ENCODE data around the gene VAC14.

VAC14 gene

GRCh38 chr16:70784692-70785555, 16.0 kb downstream of the VAC14 start:
- DNase-seq = no peak

DNA sequence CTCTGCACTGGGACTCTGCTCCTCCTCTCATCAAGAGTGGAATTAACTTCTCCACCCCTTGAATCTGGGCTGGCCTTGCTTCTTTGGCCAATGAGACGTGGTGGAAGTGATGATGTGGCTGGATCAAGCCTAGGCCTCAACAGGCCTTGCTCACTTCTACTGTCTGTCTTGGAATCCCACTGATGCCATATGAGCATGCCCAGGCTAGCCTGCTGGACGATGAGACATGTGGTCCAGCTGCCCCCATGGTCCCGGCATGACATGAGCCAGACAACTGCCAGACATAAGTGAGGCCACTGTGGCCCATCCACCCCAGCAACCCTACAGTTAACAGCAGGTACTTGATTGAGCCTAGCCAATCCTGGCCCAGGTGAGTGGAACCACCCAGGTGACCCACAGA, 18.7 kb downstream of the VAC14 start:
- no peak for DNase-seq

GRCh38 chr16:70781800-70782199, 19.2 kb downstream of the VAC14 start:
- no peak for DNase-seq

GRCh38 chr16:70780546-70780945, 20.4 kb downstream of the VAC14 start:
- DNase-seq = no peak

- DNase-seq = no peak
Observed at GRCh38 chr16:70779361-70779760, 21.6 kb downstream of the VAC14 start.

- no peak for DNase-seq
Observed at GRCh38 chr16:70778901-70779309, 22.1 kb downstream of the VAC14 start.

DNA sequence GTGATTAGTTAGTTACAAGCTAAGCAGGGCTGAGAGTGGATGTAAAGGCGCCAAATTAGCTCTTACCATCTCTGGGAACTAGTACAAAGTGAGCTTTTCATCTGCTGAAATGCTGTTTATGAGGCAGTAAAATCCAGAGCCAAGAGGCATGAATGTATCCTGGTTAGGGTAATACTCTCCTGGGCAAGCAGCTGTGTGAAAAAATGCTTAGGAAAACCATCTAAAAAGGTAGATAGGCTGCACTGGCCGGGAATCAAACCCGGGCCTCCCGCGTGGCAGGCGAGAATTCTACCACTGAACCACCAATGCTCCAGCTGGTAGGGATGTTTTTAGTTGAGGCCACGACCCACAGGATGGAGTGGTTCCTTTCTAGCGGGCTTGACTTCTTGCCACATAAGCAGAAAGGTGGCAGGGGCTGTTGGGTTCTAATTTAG, 23.0 kb downstream of the VAC14 start:
- DNase-seq = no peak

GRCh38 chr16:70777496-70777895, 23.5 kb downstream of the VAC14 start:
- no peak for DNase-seq

DNA sequence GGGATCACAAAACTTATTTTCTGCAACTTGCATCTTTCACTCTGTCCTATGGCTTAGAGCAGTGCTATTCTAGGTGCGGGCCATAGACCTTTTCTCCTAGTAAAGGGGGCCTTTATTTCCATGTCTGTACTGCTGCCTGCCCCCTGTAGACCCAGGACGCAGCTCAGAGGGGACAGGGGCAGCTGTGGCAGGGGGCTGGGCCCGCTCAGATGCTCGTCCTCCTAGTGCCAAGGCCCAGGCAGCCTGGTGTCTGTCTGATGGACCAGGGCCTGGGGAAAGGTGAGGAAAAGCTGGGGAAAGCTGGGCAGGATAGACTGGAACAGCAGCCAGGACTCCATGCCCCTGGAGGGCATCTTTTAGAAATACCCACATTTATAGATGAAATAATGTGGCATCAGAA, 25.6 kb downstream of the VAC14 start:
- no peak for DNase-seq

DNA sequence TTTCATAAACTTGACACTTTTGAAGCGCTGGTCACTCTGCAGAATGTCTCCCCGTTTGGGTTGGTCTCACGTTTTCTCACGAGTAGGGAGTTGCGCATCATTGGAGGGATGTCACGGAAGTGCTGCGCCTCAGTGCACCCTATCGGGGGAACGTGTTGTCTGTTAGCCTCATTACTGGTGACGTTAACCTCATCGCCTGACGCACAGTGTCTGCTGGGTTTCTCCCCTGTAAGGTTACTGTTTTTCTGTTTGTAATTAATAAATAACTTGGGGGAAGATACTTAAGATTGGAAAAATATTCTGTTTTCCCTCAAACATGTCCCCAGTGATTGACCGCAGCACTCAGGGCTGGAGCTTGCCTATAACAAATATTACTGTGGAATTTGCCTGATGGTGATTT, 26.7 kb downstream of the VAC14 start:
- no peak for DNase-seq

DNA sequence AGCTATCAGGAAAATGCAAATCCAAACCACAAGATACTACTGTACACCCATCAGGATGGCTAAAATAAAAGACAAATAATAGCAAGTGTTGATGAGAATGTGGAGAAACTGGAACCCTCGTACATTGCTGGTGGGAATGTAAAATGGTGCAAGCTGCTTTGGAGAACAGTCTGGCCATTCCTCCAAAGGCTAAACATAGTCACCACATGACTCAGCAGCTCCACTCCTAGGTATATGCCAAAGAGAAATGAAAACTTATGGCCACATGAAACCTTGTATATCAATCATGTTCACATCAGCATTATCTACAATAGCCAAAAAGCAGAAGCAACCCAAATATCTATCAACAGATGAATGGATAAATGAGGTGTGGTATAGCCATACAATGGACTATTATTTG, 28.5 kb downstream of the VAC14 start:
- no peak for DNase-seq

DNA sequence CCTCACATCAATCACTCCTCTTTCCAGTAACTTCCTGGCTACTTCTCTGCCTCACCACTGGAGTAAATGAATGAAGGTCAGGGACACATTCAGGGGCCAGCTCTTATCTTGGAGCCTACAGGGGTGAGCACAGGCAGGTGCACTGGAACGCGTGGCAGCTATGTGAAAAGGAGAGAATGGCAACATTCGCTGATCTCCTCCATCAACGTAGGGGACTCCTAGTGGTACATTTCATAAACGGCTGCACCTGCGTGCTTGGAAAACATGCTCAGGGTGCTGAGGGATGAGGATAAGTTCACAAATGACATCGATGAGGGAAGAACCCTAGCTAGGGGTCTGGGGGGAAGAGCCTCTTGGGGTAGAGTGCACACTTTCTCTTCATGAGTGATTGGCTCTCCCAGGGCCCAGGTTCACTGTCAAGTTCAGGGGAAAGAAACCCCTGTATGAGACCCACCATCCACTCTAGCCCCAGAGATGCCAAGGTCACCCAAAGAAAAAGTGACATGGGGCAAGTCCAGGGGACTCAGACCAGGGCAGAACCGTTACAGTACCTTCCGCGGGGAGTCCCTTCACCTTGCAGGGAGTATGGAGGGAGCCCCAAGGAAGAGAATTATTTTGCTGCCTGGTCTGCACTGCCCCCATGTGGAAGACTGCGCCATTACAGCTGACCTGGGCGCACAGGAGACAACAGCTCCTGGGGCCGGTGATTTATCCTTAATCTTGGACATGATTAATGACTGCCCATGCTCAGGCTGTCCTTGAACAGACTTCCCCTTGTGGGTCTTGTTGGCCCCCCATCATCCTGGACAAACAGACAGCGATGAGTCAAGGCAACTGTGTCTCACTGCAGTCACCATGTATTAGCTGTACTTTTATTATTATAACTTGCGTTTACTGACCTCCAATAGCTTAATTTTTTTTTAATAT, 30.1 kb downstream of the VAC14 start:
- no peak for DNase-seq

DNA sequence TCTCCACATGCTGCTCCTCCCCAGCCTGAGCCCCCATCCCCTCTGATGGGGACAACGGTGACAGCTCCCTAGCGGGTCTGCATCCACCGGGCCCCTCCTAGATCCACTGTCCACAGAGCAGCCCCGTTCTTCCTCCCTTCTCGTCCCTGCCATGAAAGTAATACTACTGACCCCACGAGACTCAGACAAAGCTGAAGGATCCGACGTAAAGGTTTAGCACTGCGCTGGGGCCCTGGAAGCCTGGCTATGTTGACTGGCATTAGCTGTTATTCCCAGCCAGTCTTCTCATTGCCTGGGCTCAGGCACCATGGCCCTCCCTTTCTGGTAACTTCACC, 30.7 kb downstream of the VAC14 start:
- DNase-seq = no peak

- DNase-seq = no peak
Observed at GRCh38 chr16:70769761-70770160, 31.2 kb downstream of the VAC14 start.

GRCh38 chr16:70769131-70769530, 31.8 kb downstream of the VAC14 start:
- no peak for DNase-seq

- no peak for DNase-seq
Observed at GRCh38 chr16:70768203-70768580, 32.8 kb downstream of the VAC14 start.

DNA sequence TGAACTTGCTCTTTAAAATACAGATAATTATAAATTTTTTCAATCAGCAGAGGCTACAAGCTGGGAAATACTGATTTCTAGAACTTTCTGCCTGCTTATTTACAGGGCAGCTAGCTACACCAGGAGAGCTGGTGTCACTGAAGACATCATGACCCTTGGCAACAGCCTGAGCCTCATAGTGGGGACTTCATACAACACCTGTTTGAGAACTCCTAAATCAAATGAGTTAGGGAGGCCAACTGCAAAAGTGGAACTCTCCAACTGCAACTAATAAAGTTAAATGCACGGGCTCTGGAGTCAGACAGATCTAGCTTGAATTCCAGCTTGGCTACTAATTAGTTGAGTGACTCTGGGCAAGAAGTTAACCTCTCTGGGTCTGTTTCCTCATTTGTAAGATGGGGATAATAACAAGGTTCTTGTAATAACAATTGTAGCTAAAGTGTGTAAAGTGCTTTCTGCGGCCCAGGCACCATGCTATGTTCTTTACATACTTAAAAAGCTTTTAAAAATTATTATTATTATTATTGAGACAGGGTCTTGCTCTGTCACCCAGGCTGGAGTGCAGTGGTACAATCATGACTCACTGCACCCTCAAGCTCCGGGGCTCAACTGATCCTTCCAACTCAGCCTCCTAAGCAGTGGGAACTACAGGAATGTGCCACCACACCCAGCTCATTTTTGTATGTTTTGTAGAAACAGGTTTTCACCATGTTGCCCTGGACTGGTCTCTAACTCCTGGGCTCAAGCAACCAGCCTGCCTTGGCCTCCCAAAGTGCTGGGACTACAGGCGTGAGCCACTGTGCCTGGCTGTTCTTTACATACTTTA, 33.4 kb downstream of the VAC14 start:
- DNase-seq = no peak

DNA sequence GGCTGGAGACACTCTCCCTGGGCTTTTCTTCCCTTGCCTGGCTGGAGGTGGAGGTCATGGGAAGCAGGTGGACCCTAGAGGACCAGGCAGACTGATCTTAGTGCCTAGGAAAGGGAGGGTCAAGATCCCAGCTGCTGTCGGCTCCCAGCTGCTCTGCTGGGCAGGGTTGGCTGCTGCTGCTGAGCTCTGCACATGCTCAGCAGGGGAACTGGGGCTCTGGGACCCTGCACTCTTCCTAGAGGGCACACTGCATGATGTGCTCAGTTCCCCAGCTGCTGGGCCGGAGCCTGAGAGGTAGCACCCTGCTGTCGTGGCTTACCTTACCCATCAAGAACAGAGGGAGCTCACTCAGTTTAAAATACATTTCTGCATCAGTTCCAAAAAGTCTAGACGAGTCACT, 34.3 kb downstream of the VAC14 start:
- no peak for DNase-seq

DNA sequence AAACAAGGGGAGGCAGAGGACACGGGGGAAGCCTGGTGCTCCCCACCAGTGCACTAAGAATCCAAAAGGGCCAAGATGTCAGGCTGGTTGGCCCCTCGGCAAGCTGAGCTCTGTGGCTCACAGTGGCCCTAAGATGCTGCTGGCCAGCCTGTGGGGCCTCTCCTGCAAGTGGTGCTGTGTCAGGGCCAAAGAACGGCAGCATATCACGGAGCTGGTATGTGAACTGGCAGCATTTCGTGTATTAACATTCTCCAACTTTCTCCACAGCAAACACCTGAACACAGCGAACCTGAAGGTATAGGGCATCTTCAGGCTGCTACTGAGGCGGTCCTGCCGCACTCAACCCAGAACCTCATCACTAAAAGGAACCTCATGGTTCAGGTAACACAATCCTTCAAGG, 34.8 kb downstream of the VAC14 start:
- DNase-seq = no peak

- DNase-seq = no peak
Observed at GRCh38 chr16:70765491-70765890, 35.5 kb downstream of the VAC14 start.

GRCh38 chr16:70764632-70765031, 36.3 kb downstream of the VAC14 start:
- DNase-seq = no peak

- no peak for DNase-seq
Observed at GRCh38 chr16:70760221-70760620, 40.7 kb downstream of the VAC14 start.

GRCh38 chr16:70759666-70760065, 41.3 kb downstream of the VAC14 start:
- no peak for DNase-seq
